OCI-M1 (cell line): ENCODE measurements around the gene TRPM1.
"Not testable (repeated sequence)": the region's sequence is repeated elsewhere in the genome, so short reads cannot be mapped to it uniquely, and the experiment has no call there.

Experiments used
- DNase-seq: peaks from one replicate; lab custom pipeline; 2025; lab: John Stamatoyannopoulos, UW

TRPM1 gene

GRCh38 chr15:31116423-31117030 lies 15.0 kb upstream of the TRPM1 start:
- no peak for DNase-seq

GRCh38 chr15:31111091-31111647 lies 9.6 kb upstream of the TRPM1 start:
- DNase-seq, result no peak

- DNase-seq, result no peak
These were observed 7.3 kb upstream of the TRPM1 start for GRCh38 chr15:31108836-31109235.

- no peak for DNase-seq
These were observed 5.2 kb upstream of the TRPM1 start for GRCh38 chr15:31106495-31107300.

GRCh38 chr15:31104003-31104402 lies 2.5 kb upstream of the TRPM1 start:
- DNase-seq, result no peak

- no peak for DNase-seq
These were observed 1.1 kb upstream of the TRPM1 start for GRCh38 chr15:31102374-31103342.

- DNase-seq, result no peak
These were observed 455 bp upstream of the TRPM1 start for GRCh38 chr15:31102039-31102321.

- DNase-seq, result no peak
These were observed 787 bp downstream of the TRPM1 start for GRCh38 chr15:31100738-31101137.

- DNase-seq, result peak; percentile 11
These were observed 2.4 kb downstream of the TRPM1 start for GRCh38 chr15:31098953-31099740.

- no peak for DNase-seq
These were observed 3.0 kb downstream of the TRPM1 start for GRCh38 chr15:31098491-31098917.

GRCh38 chr15:31096563-31096962 lies 5.0 kb downstream of the TRPM1 start:
- no peak for DNase-seq

GRCh38 chr15:31091481-31091880 lies 10.0 kb downstream of the TRPM1 start:
- DNase-seq, result no peak

GRCh38 chr15:31090766-31091165 lies 10.8 kb downstream of the TRPM1 start:
- no peak for DNase-seq

- no peak for DNase-seq
These were observed 12.0 kb downstream of the TRPM1 start for GRCh38 chr15:31089368-31090047.

GRCh38 chr15:31088672-31089367 lies 12.7 kb downstream of the TRPM1 start:
- DNase-seq, result no peak

GRCh38 chr15:31088041-31088440 lies 13.5 kb downstream of the TRPM1 start:
- not testable (repeated sequence) for DNase-seq

GRCh38 chr15:31086344-31086743 lies 15.2 kb downstream of the TRPM1 start:
- no peak for DNase-seq

GRCh38 chr15:31085359-31085758 lies 16.2 kb downstream of the TRPM1 start:
- no peak for DNase-seq

- DNase-seq, result no peak
These were observed 17.3 kb downstream of the TRPM1 start for GRCh38 chr15:31084176-31084575.

- peak; percentile 1 for DNase-seq
These were observed 18.1 kb downstream of the TRPM1 start for GRCh38 chr15:31083370-31083780.
